OCI-LY7 (cell line): ENCODE measurements around the gene RAB2B. TPM values are rescaled to one million over a fixed set of nuclear protein-coding genes. Genes with fewer than 3 reads are reported as not detected.

Experiments
- Bru-seq: library from RNA; stranded (reverse); fragments of 400-500 nt; gene quantifications from one replicate; lab custom pipeline; 2021; lab: Mats Ljungman, UMichigan
- BruChase-seq, 2 experiments: library from RNA; stranded (reverse); fragments of 400-500 nt; gene quantifications; one replicate each; lab custom pipeline; 2021; lab: Mats Ljungman, UMichigan
- BruUV-seq: library from RNA; stranded (reverse); fragments of 400-500 nt; replicated peaks from 2 replicates; lab custom pipeline; 2021; lab: Mats Ljungman, UMichigan
- CTCF ChIA-PET: fragments of 300-600 bp; sonication (Branson Sonifier 250); formaldehyde crosslinking; loops from one replicate; lab custom pipeline; 2022; ENCODE audit warnings: antibody characterized with exemption; ENCODE audit not compliant: unreplicated experiment; lab: Charles Lee
- POLR2A ChIA-PET: fragments of 300-600 bp; sonication (Branson Sonifier 250); formaldehyde crosslinking; loops from one replicate; lab custom pipeline; 2022; ENCODE audit warnings: antibody characterized with exemption; lab: Charles Lee
- DNase-seq: peaks from one replicate; pipeline ENCODE4 v3.0.0-alpha.2; 2015; ENCODE audit warnings: low spot score
- H2AFZ ChIP-seq: fragments of 200-600 bp; sonication (generic), shearing (Covaris generic); 2 replicates; pipeline ENCODE4 v1.6.1; 2014; ENCODE audit warnings: mild to moderate bottlenecking, antibody characterized with exemption, low read length, moderate library complexity
- H3K27ac ChIP-seq: fragments of 200-600 bp; sonication (generic); 2 replicates; pipeline ENCODE4 v1.5.1; 2014; ENCODE audit warnings: mixed run types, low read depth, mild to moderate bottlenecking, moderate library complexity, low read length, inconsistent platforms; ENCODE audit not compliant: poor library complexity, severe bottlenecking
- H3K36me3 ChIP-seq: fragments of 200-600 bp; sonication (generic); 2 replicates; pipeline ENCODE4 v1.6.1; 2014; ENCODE audit warnings: mild to moderate bottlenecking, antibody characterized with exemption, low read length, moderate library complexity, mixed read lengths; ENCODE audit not compliant: insufficient read depth
- H3K4me1 ChIP-seq: fragments of 200-600 bp; sonication (generic); 2 replicates; pipeline ENCODE4 v1.5.1; 2014; ENCODE audit warnings: mild to moderate bottlenecking, low read length; ENCODE audit not compliant: insufficient read depth, poor library complexity, severe bottlenecking
- H3K4me2 ChIP-seq: fragments of 200-600 bp; sonication (generic); 2 replicates; pipeline ENCODE4 v1.6.1; 2014; ENCODE audit warnings: mild to moderate bottlenecking, low read length
- H3K4me3 ChIP-seq: fragments of 200-600 bp; sonication (generic); 2 replicates; pipeline ENCODE4 v1.5.1; 2014; ENCODE audit warnings: mild to moderate bottlenecking, low read depth, low read length; ENCODE audit not compliant: poor library complexity, severe bottlenecking
- H3K79me2 ChIP-seq: fragments of 200-600 bp; sonication (generic); 2 replicates; pipeline ENCODE4 v1.6.1; 2016; ENCODE audit warnings: low read depth, mild to moderate bottlenecking, low read length, moderate library complexity, mixed read lengths; ENCODE audit not compliant: insufficient read depth
- H3K9me2 ChIP-seq: fragments of 200-600 bp; sonication (generic); 2 replicates; pipeline ENCODE4 v1.6.1; 2016; ENCODE audit warnings: mild to moderate bottlenecking, low read length, mixed read lengths; ENCODE audit not compliant: insufficient read depth
- H3K9me3 ChIP-seq: fragments of 200-600 bp; sonication (generic); 2 replicates; pipeline ENCODE4 v1.6.1; 2014; ENCODE audit warnings: mild to moderate bottlenecking, mixed run types, low read length, mixed read lengths
- H4K20me1 ChIP-seq: fragments of 200-600 bp; sonication (generic); 2 replicates; pipeline ENCODE4 v1.6.1; 2014; ENCODE audit warnings: mild to moderate bottlenecking, antibody characterized with exemption, low read length, moderate library complexity, mixed read lengths; ENCODE audit not compliant: insufficient read depth
- CTCF ChIP-seq: fragments of 200-600 bp; sonication (generic); conservative IDR thresholded peaks from 2 replicates; pipeline ENCODE4 v1.5.1; 2014; ENCODE audit warnings: mild to moderate bottlenecking, antibody characterized with exemption, low read length, moderate library complexity, mixed read lengths
- EZH2phosphoT487 ChIP-seq: fragments of 200-600 bp; sonication (generic); IDR thresholded peaks from 2 replicates; pipeline ENCODE4 v1.6.1; 2018; ENCODE audit warnings: low read depth, borderline replicate concordance, mild to moderate bottlenecking, mixed run types, antibody characterized with exemption, low read length, moderate library complexity, mixed read lengths
- intact Hi-C: fragments of 100-400 bp; cut with micrococcal nuclease; formaldehyde crosslinking; loops from one replicate; pipeline ENCODE4 v1.10.0; 2022; ENCODE audit not compliant: unreplicated experiment
- long read RNA-seq: library from polyadenylated mRNA; stranded (forward); transcript quantifications from one replicate; pipeline ENCODE4 v2.0.0, GENCODE V29; 2022
- total RNA-seq, 2 experiments: library from RNA; depleted of rRNA in 1 of 2; stranded (reverse); fragments of >200 nt in 1 of 2; shearing (Covaris generic) in 1 of 2; gene quantifications; 2 replicates each; pipeline ENCODE4 v1.2.3, GENCODE V29; 2014 to 2022

The RAB2B gene
- total RNA-seq (2014; rRNA removed; shearing (Covaris generic)) (14.4 and 14.5 TPM in 2 replicates), total RNA-seq (2022) (18.7 and 24.2 TPM in 2 replicates), Bru-seq, nascent RNA (percentile 74 among the genes with signal in this experiment), BruChase-seq, experiment 1, labeled RNA remaining after a 6-hour chase (percentile 77 among the genes with signal in this experiment), BruChase-seq, experiment 2, labeled RNA remaining after a 2-hour chase (percentile 88 among the genes with signal in this experiment)
- long read RNA-seq, partial matches to known transcripts: 0 of 4 reads
- long read RNA-seq, other reads (novel, unspliced or antisense): 3 of 4 reads

GRCh38 chr14:21476925-21477681 is at the start of gene RAB2B, which contains the start of gene TOX4:
RAB2B (minus strand) TSS chr14:21476959; CDS start chr14:21476872, 87 bp downstream.
TOX4 (plus strand) TSS chr14:21477195; CDS start chr14:21477279, 84 bp downstream.
- Histone ChIP-seq H3K9me2 (no peaks in the 10 kb centered on the region), H3K79me2 (peaks cover 43% of the 10 kb centered on the region), H3K36me3 (peaks cover 33% of the 10 kb centered on the region), H3K9me3 (no peaks in the 10 kb centered on the region), H4K20me1 (no peaks in the 10 kb centered on the region), H3K4me3 (peak within 1 kb of the TSS; percentile 93), H3K4me1 (peaks cover 16% of the 10 kb centered on the region), H3K4me2 (peak within 1 kb of the TSS; percentile 98), H2AFZ (peak within 1 kb of the TSS; percentile 84), H3K27ac (peak within 1 kb of the TSS; percentile 58)
- ChIA-PET CTCF (interaction anchor here (0.6 to 0.7 kb wide), 2 partner anchors 97 to 376 kb away, joined by 4 to 12 read pairs; no protein-coding TSS in a partner anchor), POLR2A (interaction anchor here (0.6 to 3.8 kb wide), 8 partner anchors 10 to 1642 kb away, joined by 3 to 31 read pairs (median 4); partner anchors contain the start of gene CHD8)
- TF ChIP-seq EZH2phosphoT487 (no peak), CTCF (peak; percentile 89)
- BruUV-seq: no TSS peak
- intact Hi-C loops: loop anchor here (1.0 kb wide), 2 partner anchors 21 to 93 kb away; partner anchors contain the start of genes CHD8 and SUPT16H
- peak; percentile 98 for DNase-seq

- no peak for TF ChIP-seq CTCF
- TF ChIP-seq EZH2phosphoT487: no peak
- Histone ChIP-seq H3K4me1 (peaks cover 45% of the 10 kb centered on the region), H3K4me3 (peak within 1 kb of the TSS; percentile 83), H3K79me2 (no peaks in the 10 kb centered on the region), H3K36me3 (no peaks in the 10 kb centered on the region), H3K27ac (peak within 1 kb of the TSS; percentile 81), H2AFZ (peak within 1 kb of the TSS; percentile 62), H4K20me1 (no peaks in the 10 kb centered on the region), H3K9me3 (no peaks in the 10 kb centered on the region), H3K9me2 (no peaks in the 10 kb centered on the region), H3K4me2 (peak within 1 kb of the TSS; percentile 80)
- CTCF ChIA-PET: interaction anchor here (0.6 to 1.4 kb wide), 9 partner anchors 12 to 1452 kb away, joined by 3 to 15 read pairs (median 6); partner anchors contain the start of gene METTL3
- peak; percentile 66 for DNase-seq
- intact Hi-C loops: no loop called here
- POLR2A ChIA-PET: interaction anchor here (0.6 to 3.3 kb wide), 17 partner anchors 8 to 1226 kb away, joined by 3 to 33 read pairs (median 6); partner anchors contain the start of genes CHD8 and METTL3
- no TSS peak for BruUV-seq
Measured at GRCh38 chr14:21525962-21526671, 49.4 kb upstream of the RAB2B start, which contains the start of gene SALL2. SALL2 (minus strand) TSS chr14:21526346; CDS start chr14:21526127, 219 bp downstream.
